Lower leg skin (tissue), 4 donors: Measurements from ENCODE around the gene GET3. TPM values are rescaled to one million over a fixed set of nuclear protein-coding genes. Genes with fewer than 3 reads are reported as not detected.

Source experiments
- DNase-seq, 2 donors: peaks; one replicate each; pipeline ENCODE4 v3.0.0-alpha.2; 2019; ENCODE audit warnings: low spot score in 2 of 2
- H3K4me3 ChIP-seq: fragments of 200-600 bp; sonication (generic); 2 replicates; pipeline ENCODE4 v1.5.1; 2017; ENCODE audit warnings: mild to moderate bottlenecking, low read depth; ENCODE audit not compliant: poor library complexity, severe bottlenecking
- CTCF ChIP-seq, 3 donors: fragments of 450-650 bp; IDR thresholded peaks; one replicate each; pipeline ENCODE4 v1.5.1; 2016; ENCODE audit warnings: antibody characterized with exemption in 3 of 3, mild to moderate bottlenecking in 3 of 3, moderate library complexity in 2 of 3
- POLR2A ChIP-seq, 2 donors: fragments of 450-650 bp; IDR thresholded peaks; one replicate each; pipeline ENCODE4 v1.6.1; 2016 to 2017; ENCODE audit warnings: antibody characterized with exemption in 2 of 2, mild to moderate bottlenecking in 1 of 2, moderate library complexity in 1 of 2
- WGBS, 2 donors: methylation state at CpG; one replicate each; pipeline ENCODE4 v1.1.5; 2018; 5-methylcytosine and 5-hydroxymethylcytosine counted together
- intact Hi-C: fragments of 100-400 bp; cut with DNase I; formaldehyde crosslinking; loops from one replicate; pipeline ENCODE4 v1.15.0; 2023; ENCODE audit warnings: low total_unique reads
- total RNA-seq, 4 donors: library from RNA; depleted of rRNA; stranded (reverse); fragments of >200 nt; gene quantifications; one replicate each; pipeline ENCODE4 v1.1.0, GENCODE V29; 2016

The GET3 gene
- total RNA-seq, 4 donors from 2014 or later: 43.2 to 63.2 (median 53.4) TPM

DNA sequence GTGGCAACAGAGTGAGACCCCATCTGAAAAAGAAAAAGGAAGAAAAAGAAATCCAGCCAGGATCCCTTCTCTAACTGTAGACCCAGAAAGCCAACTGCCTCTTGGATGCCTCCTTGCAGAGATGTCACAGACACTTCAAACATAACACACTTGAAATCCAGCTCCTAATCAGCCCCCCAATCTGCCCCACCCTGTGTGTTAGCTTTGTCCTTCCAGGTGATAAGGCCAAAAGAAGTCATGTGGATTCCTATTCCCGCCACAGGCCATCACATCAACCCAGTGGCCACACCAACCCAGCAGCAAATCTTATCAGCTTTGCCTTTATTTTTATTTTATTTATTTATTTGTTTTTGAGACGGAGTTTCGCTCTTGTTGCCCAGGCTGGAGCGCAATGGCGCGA lies 22.4 kb downstream of the GET3 start:
- no peak for DNase-seq
- TF ChIP-seq CTCF (IDR thresholded peaks at IDR 0.05) (no peak), POLR2A (IDR thresholded peaks at IDR 0.05) (no peak)
- intact Hi-C loops: no loop called here
- no peak overlapping the region for H3K4me3 ChIP-seq
- 86 to 88% methylated on average over 6 of the region's 6 CpGs for WGBS, 2 donors

DNA sequence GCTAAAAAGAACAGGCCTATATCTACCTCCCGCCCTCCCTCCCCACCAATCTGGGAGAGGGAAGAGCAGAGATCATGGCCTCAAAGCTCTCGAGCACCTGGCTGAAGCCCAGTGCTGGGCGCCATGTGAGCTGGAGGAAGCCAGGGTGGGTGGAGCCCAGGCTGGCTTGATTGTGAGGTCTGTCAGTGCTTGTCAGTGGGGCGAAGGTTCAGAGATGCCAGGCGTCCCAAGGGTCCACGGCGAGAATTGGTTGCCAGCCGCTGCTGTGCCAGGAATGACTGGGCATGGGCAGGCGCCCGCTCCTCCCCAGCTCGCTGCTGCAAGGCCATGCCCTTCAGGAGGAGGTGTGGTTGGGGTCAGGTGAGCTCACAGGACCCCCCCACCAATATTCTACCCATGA lies 25.8 kb downstream of the GET3 start:
- DNase-seq: no peak
- H3K4me3 ChIP-seq: no peak overlapping the region
- intact Hi-C loops: no loop called here
- WGBS, 2 donors: 83 to 92% methylated on average over 11 of the region's 11 CpGs
- TF ChIP-seq POLR2A (IDR thresholded peaks at IDR 0.05) (no peak), CTCF (IDR thresholded peaks at IDR 0.05) (no peak)

- no peak for TF ChIP-seq CTCF (IDR thresholded peaks at IDR 0.05)
- TF ChIP-seq POLR2A (IDR thresholded peaks at IDR 0.05): no peak
- WGBS, 2 donors: 92 to 95% methylated on average over 16 of the region's 16 CpGs
- intact Hi-C loops: loop anchor here (5.0 kb wide), 2 partner anchors 38 to 78 kb away; partner anchors contain the start of genes PRDX2 and THSD8
- no peak for DNase-seq
- H3K4me3 ChIP-seq: no peak overlapping the region
These were observed 27.4 kb downstream of the GET3 start for GRCh38 chr19:12764698-12765097.

DNA sequence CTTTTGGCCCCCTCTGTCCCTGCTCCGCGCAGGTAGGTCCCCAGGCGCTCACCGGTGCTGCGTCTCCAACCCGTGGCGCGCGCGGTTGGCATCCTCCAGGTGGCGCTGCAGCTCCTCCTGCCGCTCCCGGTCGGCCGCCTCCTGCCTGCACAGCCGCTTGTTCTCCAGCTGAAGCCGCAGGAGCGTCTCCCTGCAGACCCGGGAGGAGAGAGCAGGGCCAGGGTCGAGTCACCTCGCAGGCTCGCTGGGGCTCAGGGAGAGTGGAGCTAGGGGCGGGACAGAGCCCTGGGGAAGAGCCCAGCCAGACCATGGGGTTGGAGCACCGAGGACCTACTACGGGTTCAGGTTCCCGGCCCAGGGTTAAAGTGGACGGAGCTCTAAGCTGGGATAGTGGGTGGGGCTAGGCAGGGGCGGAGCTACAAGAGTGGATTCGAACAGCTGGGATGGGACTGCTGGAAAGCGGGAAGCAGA lies 28.8 kb downstream of the GET3 start:
- intact Hi-C loops: loop anchor here (5.0 kb wide), 2 partner anchors 36 to 76 kb away; partner anchors contain the start of genes PRDX2 and THSD8
- TF ChIP-seq CTCF (IDR thresholded peaks at IDR 0.05): peak in 1 of 3 donors; percentile 33
- TF ChIP-seq POLR2A (IDR thresholded peaks at IDR 0.05): no peak
- 0 to 56% methylated on average over 13 to 30 of the region's 30 CpGs for WGBS, 2 donors
- peak in 1 of 2 donors; percentile 97 for DNase-seq
- H3K4me3 ChIP-seq: no peak overlapping the region

- intact Hi-C loops: loop anchor here (5.0 kb wide), 2 partner anchors 35 to 75 kb away; partner anchors contain the start of genes PRDX2 and THSD8
- no peak for DNase-seq
- TF ChIP-seq CTCF (IDR thresholded peaks at IDR 0.05): no peak
- no peak for TF ChIP-seq POLR2A (IDR thresholded peaks at IDR 0.05)
- no peak overlapping the region for H3K4me3 ChIP-seq
- 91 to 95% methylated on average over 11 of the region's 11 CpGs for WGBS, 2 donors
These were observed 29.9 kb downstream of the GET3 start for GRCh38 chr19:12767150-12767549.

GRCh38 chr19:12767666-12768065 lies 30.4 kb downstream of the GET3 start:
- no peak overlapping the region for H3K4me3 ChIP-seq
- no peak for DNase-seq
- no peak for TF ChIP-seq CTCF (IDR thresholded peaks at IDR 0.05)
- no peak for TF ChIP-seq POLR2A (IDR thresholded peaks at IDR 0.05)
- 95 to 96% methylated on average over 15 of the region's 15 CpGs for WGBS, 2 donors
- intact Hi-C loops: loop anchor here (5.0 kb wide), 2 partner anchors 35 to 75 kb away; partner anchors contain the start of genes PRDX2 and THSD8
